Measurements from ENCODE around the gene SH2D3C. TPM values are rescaled to one million over a fixed set of nuclear protein-coding genes. Genes with fewer than 3 reads are reported as not detected.
"Not testable (repeated sequence)": the region's sequence is repeated elsewhere in the genome, so short reads cannot be mapped to it uniquely, and the experiment has no call there.

SH2D3C gene
- total RNA-seq, 1 donor, result 0.18 TPM

GRCh38 chr9:127783111-127784008 is 4.9 kb upstream of the SH2D3C start:
- no peak overlapping the region for H3K4me3 ChIP-seq (ENCODE audit: low read depth, low read length)
- DNase-seq (ENCODE audit: low read depth), result no peak
- TF ChIP-seq CTCF (IDR thresholded peaks at IDR 0.05; ENCODE audit: insufficient read depth, low read length), result no peak

- no peak overlapping the region for H3K4me3 ChIP-seq (ENCODE audit: low read depth, low read length)
- DNase-seq (ENCODE audit: low read depth), result no peak
- no peak for TF ChIP-seq CTCF (IDR thresholded peaks at IDR 0.05; ENCODE audit: insufficient read depth, low read length)
Observed at GRCh38 chr9:127781806-127782205, 3.3 kb upstream of the SH2D3C start.

GRCh38 chr9:127780909-127781308 is 2.4 kb upstream of the SH2D3C start:
- H3K4me3 ChIP-seq (ENCODE audit: low read depth, low read length); DNase-seq (ENCODE audit: low read depth): not testable (repeated sequence)

GRCh38 chr9:127780126-127780885 is 1.8 kb upstream of the SH2D3C start:
- TF ChIP-seq CTCF (IDR thresholded peaks at IDR 0.05; ENCODE audit: insufficient read depth, low read length), result no peak
- no peak overlapping the region for H3K4me3 ChIP-seq (ENCODE audit: low read depth, low read length)
- DNase-seq (ENCODE audit: low read depth), result no peak

- peak; percentile 40 for DNase-seq (ENCODE audit: low read depth)
- TF ChIP-seq CTCF (IDR thresholded peaks at IDR 0.05; ENCODE audit: insufficient read depth, low read length), result no peak
- H3K4me3 ChIP-seq (ENCODE audit: low read depth, low read length), result no peak overlapping the region
Observed at GRCh38 chr9:127779136-127779981, 893 bp upstream of the SH2D3C start.

- no peak for TF ChIP-seq CTCF (IDR thresholded peaks at IDR 0.05; ENCODE audit: insufficient read depth, low read length)
- H3K4me3 ChIP-seq (ENCODE audit: low read depth, low read length), result no peak overlapping the region
- DNase-seq (ENCODE audit: low read depth), result no peak
Observed at GRCh38 chr9:127777368-127777980, 992 bp downstream of the SH2D3C start.
